HEK293 (cell line): ENCODE measurements around the gene MLPH.
A peak's percentile ranks its signal among the peaks of the same experiment; 100 is the strongest.

ENCODE experiments used
- YY1 ChIP-seq: fragments of 450-650 bp; formaldehyde crosslinking; IDR thresholded peaks from 2 replicates; pipeline ENCODE4 v1.5.1; 2018; ENCODE audit warnings: missing biosample characterization, missing genetic modification characterization
- ZBTB7A ChIP-seq: fragments of 450-650 bp; formaldehyde crosslinking; IDR thresholded peaks from 2 replicates; pipeline ENCODE4 v1.5.1; 2016; ENCODE audit warnings: low read depth, missing biosample characterization, missing genetic modification characterization
- ZNF114 ChIP-seq: fragments of 450-650 bp; formaldehyde crosslinking; IDR thresholded peaks from 2 replicates; pipeline ENCODE4 v1.5.0; 2017; ENCODE audit warnings: missing biosample characterization, missing genetic modification characterization
- ZNF140 ChIP-seq: fragments of 450-650 bp; formaldehyde crosslinking; IDR thresholded peaks from 2 replicates; pipeline ENCODE4 v1.5.1; 2016; ENCODE audit warnings: missing biosample characterization, missing genetic modification characterization
- ZNF311 ChIP-seq: fragments of 450-650 bp; formaldehyde crosslinking; IDR thresholded peaks from 2 replicates; pipeline ENCODE4 v1.5.1; 2017; ENCODE audit warnings: missing biosample characterization, missing genetic modification characterization, borderline replicate concordance
- ZNF366 ChIP-seq: fragments of 450-650 bp; formaldehyde crosslinking; conservative IDR thresholded peaks from 2 replicates; pipeline ENCODE4 v1.5.1; 2016; ENCODE audit warnings: missing biosample characterization, missing genetic modification characterization
- ZNF426 ChIP-seq: fragments of 450-650 bp; formaldehyde crosslinking; IDR thresholded peaks from 2 replicates; pipeline ENCODE4 v1.5.1; 2017; ENCODE audit warnings: missing biosample characterization, missing genetic modification characterization, mild to moderate bottlenecking, inconsistent platforms, moderate library complexity
- ZNF791 ChIP-seq: fragments of 450-650 bp; formaldehyde crosslinking; IDR thresholded peaks from 2 replicates; pipeline ENCODE4 v1.5.1; 2016; ENCODE audit warnings: missing biosample characterization, missing genetic modification characterization
- ZSCAN16 ChIP-seq: fragments of 450-650 bp; formaldehyde crosslinking; IDR thresholded peaks from 2 replicates; pipeline ENCODE4 v1.5.1; 2016; ENCODE audit warnings: missing biosample characterization, missing genetic modification characterization
- TF ChIP-seq, protein P1 (sequence below): fragments of 450-650 bp; formaldehyde crosslinking; IDR thresholded peaks from 2 replicates; pipeline ENCODE4 v1.5.1; 2016; ENCODE audit warnings: missing biosample characterization, missing genetic modification characterization
- TF ChIP-seq, protein P2 (sequence below): fragments of 450-650 bp; formaldehyde crosslinking; IDR thresholded peaks from 2 replicates; pipeline ENCODE4 v1.5.1; 2017; ENCODE audit warnings: missing biosample characterization, mild to moderate bottlenecking, missing genetic modification characterization, moderate library complexity

DNA sequence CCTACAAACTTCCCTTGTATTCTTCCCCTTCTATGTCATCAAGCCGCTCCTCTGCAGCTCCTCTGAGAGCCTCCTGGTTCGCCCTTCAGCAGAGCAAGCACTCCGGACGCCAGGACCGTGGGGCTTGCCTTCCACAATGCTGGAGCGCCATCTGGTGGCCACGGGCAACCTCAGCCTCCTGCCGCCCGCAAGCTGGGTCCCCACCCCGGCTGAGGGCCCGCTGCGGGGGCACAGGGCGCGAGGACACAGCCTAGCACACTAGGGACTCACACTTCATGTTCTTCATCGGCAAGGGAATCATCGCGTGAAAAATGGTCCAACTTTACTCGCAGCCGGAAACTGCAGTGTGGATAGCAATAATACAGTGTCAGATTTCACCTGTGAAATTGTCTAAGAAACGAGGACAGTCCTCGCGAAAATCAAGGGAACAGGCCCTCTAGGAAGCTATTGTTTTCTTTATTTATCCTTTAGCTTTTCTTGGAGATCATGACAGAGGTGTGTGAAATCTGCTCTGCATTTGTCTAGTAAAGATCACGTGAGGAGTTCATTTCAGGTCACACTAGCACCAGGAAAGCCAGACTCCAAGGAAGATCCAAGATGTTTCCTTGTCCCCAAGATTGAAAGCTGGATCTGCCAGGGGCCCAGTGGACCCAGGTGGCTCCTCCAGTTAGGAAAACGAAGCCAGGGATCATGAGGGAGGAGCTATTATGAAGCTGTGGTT lies 85.1 kb downstream of the MLPH start:
- TF ChIP-seq ZNF140 (tag by site-specific recombination) (no peak), ZNF791 (no peak), ZNF311 (tag by site-specific recombination) (no peak), ZSCAN16 (tag by site-specific recombination) (no peak), ZBTB7A (no peak), ZNF114 (tag by site-specific recombination) (no peak), ZNF426 (tag by site-specific recombination) (no peak), ZNF366 (tag by site-specific recombination) (no peak), YY1 (tag by site-specific recombination) (no peak)
- TF ChIP-seq, protein P1, sequence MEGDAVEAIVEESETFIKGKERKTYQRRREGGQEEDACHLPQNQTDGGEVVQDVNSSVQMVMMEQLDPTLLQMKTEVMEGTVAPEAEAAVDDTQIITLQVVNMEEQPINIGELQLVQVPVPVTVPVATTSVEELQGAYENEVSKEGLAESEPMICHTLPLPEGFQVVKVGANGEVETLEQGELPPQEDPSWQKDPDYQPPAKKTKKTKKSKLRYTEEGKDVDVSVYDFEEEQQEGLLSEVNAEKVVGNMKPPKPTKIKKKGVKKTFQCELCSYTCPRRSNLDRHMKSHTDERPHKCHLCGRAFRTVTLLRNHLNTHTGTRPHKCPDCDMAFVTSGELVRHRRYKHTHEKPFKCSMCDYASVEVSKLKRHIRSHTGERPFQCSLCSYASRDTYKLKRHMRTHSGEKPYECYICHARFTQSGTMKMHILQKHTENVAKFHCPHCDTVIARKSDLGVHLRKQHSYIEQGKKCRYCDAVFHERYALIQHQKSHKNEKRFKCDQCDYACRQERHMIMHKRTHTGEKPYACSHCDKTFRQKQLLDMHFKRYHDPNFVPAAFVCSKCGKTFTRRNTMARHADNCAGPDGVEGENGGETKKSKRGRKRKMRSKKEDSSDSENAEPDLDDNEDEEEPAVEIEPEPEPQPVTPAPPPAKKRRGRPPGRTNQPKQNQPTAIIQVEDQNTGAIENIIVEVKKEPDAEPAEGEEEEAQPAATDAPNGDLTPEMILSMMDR = peak; percentile 99
- TF ChIP-seq, protein P2, sequence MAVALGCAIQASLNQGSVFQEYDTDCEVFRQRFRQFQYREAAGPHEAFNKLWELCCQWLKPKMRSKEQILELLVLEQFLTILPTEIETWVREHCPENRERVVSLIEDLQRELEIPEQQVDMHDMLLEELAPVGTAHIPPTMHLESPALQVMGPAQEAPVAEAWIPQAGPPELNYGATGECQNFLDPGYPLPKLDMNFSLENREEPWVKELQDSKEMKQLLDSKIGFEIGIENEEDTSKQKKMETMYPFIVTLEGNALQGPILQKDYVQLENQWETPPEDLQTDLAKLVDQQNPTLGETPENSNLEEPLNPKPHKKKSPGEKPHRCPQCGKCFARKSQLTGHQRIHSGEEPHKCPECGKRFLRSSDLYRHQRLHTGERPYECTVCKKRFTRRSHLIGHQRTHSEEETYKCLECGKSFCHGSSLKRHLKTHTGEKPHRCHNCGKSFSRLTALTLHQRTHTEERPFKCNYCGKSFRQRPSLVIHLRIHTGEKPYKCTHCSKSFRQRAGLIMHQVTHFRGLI = no peak
